Vagina (tissue), 2 donors: ENCODE measurements around the gene OPRM1. TPM values are rescaled to one million over a fixed set of nuclear protein-coding genes. Genes with fewer than 3 reads are reported as not detected.
"Not testable (repeated sequence)": the region's sequence is repeated elsewhere in the genome, so short reads cannot be mapped to it uniquely, and the experiment has no call there.

Source experiments
- DNase-seq, 2 donors: peaks; one replicate each; pipeline ENCODE4 v3.0.0-alpha.2; 2017; ENCODE audit errors: extremely low spot score in 2 of 2
- H3K27ac ChIP-seq: fragments of 200-600 bp; sonication (generic); one replicate; pipeline ENCODE4 v1.5.1; 2019
- H3K27me3 ChIP-seq: fragments of 200-600 bp; sonication (generic); one replicate; pipeline ENCODE4 v1.5.1; 2019
- H3K36me3 ChIP-seq, 2 donors: fragments of 200-600 bp; sonication (generic); one replicate each; pipeline ENCODE4 v1.5.1; 2017 to 2019
- H3K4me1 ChIP-seq: fragments of 200-600 bp; sonication (generic); one replicate; pipeline ENCODE4 v1.5.1; 2019
- H3K4me3 ChIP-seq, 2 donors: fragments of 200-600 bp; sonication (generic); 1 replicate in 1 of 2; 2 replicates in 1 of 2; pipeline ENCODE4 v1.5.1; 2016 to 2019
- H3K9me3 ChIP-seq: fragments of 200-600 bp; sonication (generic); one replicate; pipeline ENCODE4 v1.5.1; 2019
- CTCF ChIP-seq, 3 experiments: fragments of 450-650 bp in 2 of 3; fragments of 200-600 bp in 1 of 3; sonication (generic) in 1 of 3; IDR thresholded peaks; one replicate each; pipeline ENCODE4 v1.5.1; 2017 to 2019; ENCODE audit warnings: antibody characterized with exemption in 3 of 3, mild to moderate bottlenecking in 2 of 3, moderate library complexity in 2 of 3
- POLR2A ChIP-seq, 2 donors: fragments of 450-650 bp; IDR thresholded peaks; one replicate each; pipeline ENCODE4 v1.6.1; 2017; ENCODE audit warnings: antibody characterized with exemption in 2 of 2, mild to moderate bottlenecking in 2 of 2, moderate library complexity in 2 of 2
- POLR2AphosphoS5 ChIP-seq, 2 donors: sonication (generic); formaldehyde crosslinking; IDR thresholded peaks; one replicate each; pipeline ENCODE4 v1.9.0; 2017; ENCODE audit warnings: antibody characterized with exemption in 2 of 2, mild to moderate bottlenecking in 2 of 2, low read depth in 1 of 2; ENCODE audit not compliant: insufficient read depth in 1 of 2
- intact Hi-C: fragments of 100-400 bp; cut with DNase I; formaldehyde crosslinking; loops from one replicate; pipeline ENCODE4 v1.15.1; 2023
- total RNA-seq: library from RNA; depleted of rRNA; stranded (reverse); fragments of >200 nt; gene quantifications from one replicate; pipeline ENCODE4 v1.2.3, GENCODE V29; 2016

The OPRM1 gene
- total RNA-seq, 1 donor from 2014 or later: 0.98 TPM

GRCh38 chr6:154071711-154072110, 32.7 kb downstream of the OPRM1 start:
- H3K27ac ChIP-seq: no peak overlapping the region
- intact Hi-C loops: no loop called here
- no peak overlapping the region for H3K4me3 ChIP-seq
- no peak for TF ChIP-seq POLR2A (IDR thresholded peaks at IDR 0.05)
- no peak for TF ChIP-seq CTCF (IDR thresholded peaks at IDR 0.05)
- TF ChIP-seq POLR2AphosphoS5 (IDR thresholded peaks at IDR 0.05; ENCODE audit: insufficient read depth in 1 of 2, low read depth in 1 of 2): no peak
- no peaks in the 10 kb centered on the region for H3K27me3 ChIP-seq
- H3K9me3 ChIP-seq: no peaks in the 10 kb centered on the region
- H3K36me3 ChIP-seq: no peaks in the 10 kb centered on the region
- no peaks in the 10 kb centered on the region for H3K4me1 ChIP-seq
- DNase-seq: no peak

GRCh38 chr6:154078596-154078995, 39.6 kb downstream of the OPRM1 start:
- H3K36me3 ChIP-seq, intact Hi-C loops, H3K4me3 ChIP-seq: not testable (repeated sequence)

GRCh38 chr6:154080461-154081189, 41.6 kb downstream of the OPRM1 start:
- TF ChIP-seq POLR2AphosphoS5 (IDR thresholded peaks at IDR 0.05; ENCODE audit: insufficient read depth in 1 of 2, low read depth in 1 of 2) (no peak), POLR2A (IDR thresholded peaks at IDR 0.05) (no peak)
- H3K9me3 ChIP-seq: no peaks in the 10 kb centered on the region
- intact Hi-C loops: no loop called here

More at GRCh38 chr6:154078596-154078995, 39.6 kb downstream of the OPRM1 start:
- not testable (repeated sequence) for H3K27me3 ChIP-seq, H3K9me3 ChIP-seq, H3K4me1 ChIP-seq, H3K27ac ChIP-seq, DNase-seq

GRCh38 chr6:154086510-154086909, 47.5 kb downstream of the OPRM1 start:
- DNase-seq: no peak
- TF ChIP-seq CTCF (IDR thresholded peaks at IDR 0.05) (no peak), POLR2AphosphoS5 (IDR thresholded peaks at IDR 0.05; ENCODE audit: insufficient read depth in 1 of 2, low read depth in 1 of 2) (no peak), POLR2A (IDR thresholded peaks at IDR 0.05) (no peak)
- no peak overlapping the region for H3K27ac ChIP-seq
- intact Hi-C loops: no loop called here
- H3K36me3 ChIP-seq: no peaks in the 10 kb centered on the region
- no peak overlapping the region for H3K4me3 ChIP-seq
- no peaks in the 10 kb centered on the region for H3K9me3 ChIP-seq
- no peaks in the 10 kb centered on the region for H3K4me1 ChIP-seq
- no peaks in the 10 kb centered on the region for H3K27me3 ChIP-seq

More at GRCh38 chr6:154080461-154081189, 41.6 kb downstream of the OPRM1 start:
- Histone ChIP-seq H3K4me1 (no peaks in the 10 kb centered on the region), H3K27ac (no peak overlapping the region), H3K27me3 (no peaks in the 10 kb centered on the region), H3K4me3 (no peak overlapping the region), H3K36me3 (no peaks in the 10 kb centered on the region)
- DNase-seq: no peak

- H3K27me3 ChIP-seq: no peaks in the 10 kb centered on the region
These were observed 53.4 kb downstream of the OPRM1 start for GRCh38 chr6:154092326-154092962.

GRCh38 chr6:154093231-154094044, 54.4 kb downstream of the OPRM1 start:
- intact Hi-C loops: no loop called here
- no peak for DNase-seq
- no peaks in the 10 kb centered on the region for H3K4me1 ChIP-seq
- H3K36me3 ChIP-seq: no peaks in the 10 kb centered on the region
- no peaks in the 10 kb centered on the region for H3K9me3 ChIP-seq
- no peak overlapping the region for H3K4me3 ChIP-seq
- TF ChIP-seq POLR2AphosphoS5 (IDR thresholded peaks at IDR 0.05; ENCODE audit: insufficient read depth in 1 of 2, low read depth in 1 of 2): no peak
- TF ChIP-seq POLR2A (IDR thresholded peaks at IDR 0.05): no peak
- TF ChIP-seq CTCF (IDR thresholded peaks at IDR 0.05): no peak
- no peak overlapping the region for H3K27ac ChIP-seq
- no peaks in the 10 kb centered on the region for H3K27me3 ChIP-seq

More at GRCh38 chr6:154092326-154092962, 53.4 kb downstream of the OPRM1 start:
- Histone ChIP-seq H3K9me3 (no peaks in the 10 kb centered on the region), H3K4me1 (no peaks in the 10 kb centered on the region), H3K4me3 (no peak overlapping the region), H3K27ac (no peak overlapping the region), H3K36me3 (no peaks in the 10 kb centered on the region)
- TF ChIP-seq POLR2A (IDR thresholded peaks at IDR 0.05): no peak
- no peak for TF ChIP-seq POLR2AphosphoS5 (IDR thresholded peaks at IDR 0.05; ENCODE audit: insufficient read depth in 1 of 2, low read depth in 1 of 2)
- DNase-seq: no peak
- intact Hi-C loops: no loop called here
